GM21447 (cell line): ENCODE data around the gene MID1.

Experiments used
- ATAC-seq: cut with Tn5 transposase; IDR thresholded peaks from one replicate; pipeline ENCODE4 v1.9.1; 2021; ENCODE audit not compliant: unreplicated experiment

The MID1 gene

DNA sequence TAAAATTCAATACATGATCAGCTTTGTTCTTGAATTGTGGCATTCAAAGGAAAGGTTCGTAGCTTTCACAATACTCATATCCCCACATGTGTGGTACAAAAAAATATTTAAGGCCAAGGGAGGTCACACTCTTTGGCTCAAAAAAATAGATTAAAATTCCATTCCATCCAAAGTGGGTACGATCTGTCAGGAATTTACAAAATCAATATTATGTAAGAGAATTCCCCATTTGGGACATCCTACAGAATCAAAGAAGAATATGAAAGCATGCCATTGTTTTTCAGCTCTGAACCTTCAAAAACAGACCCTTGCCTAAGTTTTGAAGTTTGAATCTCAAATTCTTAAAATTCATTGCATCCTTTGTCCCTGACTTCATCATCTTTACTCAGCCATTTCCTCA lies 85.8 kb downstream of the MID1 start:
- no peak for ATAC-seq

DNA sequence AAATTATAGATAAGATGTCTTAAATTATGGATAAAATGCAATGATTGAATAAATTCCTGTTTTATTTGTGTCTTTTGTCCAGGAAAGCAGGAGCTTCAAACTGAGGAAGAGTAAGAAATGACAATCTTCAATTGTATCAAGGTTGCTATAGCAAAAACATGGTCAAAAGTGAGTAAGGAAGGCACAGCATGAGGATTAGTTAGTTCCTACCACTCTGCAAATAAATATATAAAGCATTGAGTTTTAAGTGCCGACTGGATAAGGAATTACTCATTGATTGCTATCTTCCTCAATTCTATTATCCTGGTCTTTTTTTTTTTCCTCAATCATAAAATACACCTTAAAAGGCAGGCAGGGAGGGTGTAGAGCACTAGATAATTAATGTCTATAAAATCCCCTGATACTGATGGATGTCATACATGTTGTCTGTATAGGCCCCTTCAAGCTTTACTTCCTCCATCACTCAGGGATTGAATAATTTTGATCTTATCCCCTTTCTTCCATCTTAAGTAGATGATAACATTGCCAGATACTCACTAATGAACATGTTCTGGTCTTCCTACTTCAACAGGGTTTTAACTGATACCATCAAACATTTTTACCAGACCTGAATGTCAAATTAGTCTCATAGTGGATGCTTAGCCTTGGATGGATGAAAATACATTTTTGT lies 86.6 kb downstream of the MID1 start:
- no peak for ATAC-seq

DNA sequence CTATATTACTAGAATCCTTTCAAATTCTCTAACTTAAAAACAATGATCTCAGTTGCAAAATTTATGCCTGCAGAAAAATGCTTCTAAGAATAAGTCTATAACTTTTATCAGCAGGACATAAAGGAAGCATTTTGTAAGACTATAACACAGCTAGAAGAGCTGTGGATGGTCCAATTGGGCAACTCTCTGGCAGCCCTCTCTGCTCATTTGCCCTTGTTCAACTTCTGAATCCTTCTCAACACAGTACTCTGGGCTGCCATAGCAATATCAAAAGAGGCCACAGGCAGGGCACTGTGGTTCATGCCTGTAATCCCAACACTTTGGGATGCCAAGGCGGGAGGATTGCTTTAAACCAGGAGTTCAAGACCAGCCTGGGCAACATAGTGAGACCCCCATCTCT lies 88.5 kb downstream of the MID1 start:
- no peak for ATAC-seq

DNA sequence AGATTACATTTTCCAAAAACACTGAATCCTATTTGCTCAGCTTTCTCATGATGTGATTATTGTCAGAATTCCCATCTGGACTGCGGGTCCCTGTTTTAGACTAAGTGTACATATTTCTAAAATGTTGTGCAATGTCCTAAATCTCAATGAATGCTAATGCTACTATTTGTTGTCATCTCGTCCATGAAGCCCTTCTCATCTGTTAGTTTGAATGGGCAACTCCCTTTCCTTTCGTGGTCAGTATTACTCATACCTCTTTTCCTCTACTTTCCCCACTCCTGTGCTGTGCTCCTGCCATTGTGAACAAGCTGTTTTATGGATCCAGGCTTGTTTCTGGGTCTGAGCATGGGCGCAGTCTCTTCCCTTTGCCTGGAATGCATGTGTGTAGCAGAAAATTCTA lies 91.0 kb downstream of the MID1 start:
- no peak for ATAC-seq

DNA sequence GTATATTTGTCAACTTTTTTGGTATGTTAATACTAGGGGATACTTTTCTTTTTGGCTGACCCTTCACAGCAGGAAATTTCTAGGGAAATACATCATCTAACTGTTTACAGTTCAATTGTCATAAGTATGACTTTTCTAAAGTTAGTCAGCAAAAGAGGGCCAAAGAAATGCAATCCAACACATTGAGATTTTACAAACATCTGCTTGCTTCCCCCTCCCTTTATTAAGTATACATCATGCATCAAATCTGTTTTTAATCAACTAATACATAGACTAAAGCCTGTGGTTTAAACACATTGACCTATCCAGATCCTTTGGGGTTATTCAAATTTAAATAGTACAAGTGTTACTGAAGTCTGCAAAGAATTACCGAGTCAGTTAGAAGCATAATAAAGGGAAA lies 93.9 kb downstream of the MID1 start:
- no peak for ATAC-seq

DNA sequence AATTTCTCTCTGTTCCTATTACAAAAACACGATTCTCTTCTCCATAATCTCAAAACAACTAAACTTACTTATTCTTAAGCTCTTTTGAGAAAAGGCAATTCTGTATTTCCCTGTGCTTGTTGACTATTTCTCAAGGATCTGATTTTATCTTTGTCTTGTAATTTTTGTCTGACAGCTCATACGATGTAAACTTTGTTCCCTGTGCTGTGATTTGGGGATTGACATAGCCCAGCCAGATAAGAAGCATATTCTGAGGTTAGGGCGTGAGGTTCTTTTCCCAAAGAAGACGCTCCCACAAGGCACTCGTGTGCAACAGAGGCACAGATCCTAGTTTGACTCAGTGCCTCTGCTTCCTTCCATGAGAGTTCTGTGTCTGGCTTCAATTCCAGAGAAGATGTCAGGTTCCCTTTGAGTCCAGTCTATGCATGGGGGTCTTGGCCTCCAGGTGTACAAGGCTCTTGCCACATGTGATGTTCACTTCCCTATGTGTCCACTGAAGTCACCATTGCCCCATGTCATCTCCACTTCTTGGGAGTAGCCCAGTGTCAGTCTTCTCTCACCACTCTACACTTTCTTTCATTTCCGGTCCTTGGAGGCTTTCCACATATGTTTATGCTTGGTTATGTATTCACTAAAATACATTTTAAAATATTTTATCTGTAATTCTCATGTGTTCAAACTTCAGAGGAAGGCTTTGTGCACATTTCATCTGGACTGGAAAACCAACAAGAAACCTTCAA lies 94.8 kb downstream of the MID1 start:
- no peak for ATAC-seq

DNA sequence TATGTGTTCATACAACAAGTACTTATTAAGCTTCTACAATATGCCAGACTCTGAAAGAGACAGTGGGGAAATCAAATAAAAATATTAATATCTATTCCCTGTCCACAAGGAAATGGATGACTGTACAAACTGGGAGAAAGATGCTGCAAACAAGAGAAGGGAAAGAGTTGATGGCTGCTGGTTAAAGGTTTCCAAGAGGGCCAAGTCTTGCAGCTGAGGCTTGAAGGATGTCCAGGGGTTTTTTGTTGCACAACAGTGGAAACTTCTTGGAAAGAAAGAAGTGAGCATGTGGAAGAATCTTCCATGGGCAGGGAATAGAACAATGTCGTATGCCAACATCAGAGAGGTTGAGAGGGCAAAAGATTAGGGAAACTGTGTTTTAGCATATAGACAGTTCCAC lies 95.8 kb downstream of the MID1 start:
- ATAC-seq, result no peak

DNA sequence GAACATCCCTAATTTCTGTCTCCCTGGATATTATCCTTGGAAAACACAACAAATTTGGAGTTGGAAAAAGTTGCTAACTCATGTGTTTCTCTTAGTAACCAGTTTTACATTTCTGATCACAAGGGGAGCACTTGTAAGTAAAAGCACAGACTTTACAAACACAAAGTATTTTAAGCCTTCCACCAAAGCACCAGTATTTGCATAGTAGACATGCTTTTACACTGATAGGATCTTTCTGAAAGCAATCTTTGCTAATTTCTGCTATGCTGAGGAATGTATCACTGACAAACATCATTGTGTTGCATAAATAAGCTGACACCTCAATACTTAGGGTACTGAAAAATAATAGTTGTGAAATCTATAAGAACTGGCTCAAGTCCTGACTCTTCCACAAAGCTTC lies 100.6 kb downstream of the MID1 start:
- no peak for ATAC-seq

DNA sequence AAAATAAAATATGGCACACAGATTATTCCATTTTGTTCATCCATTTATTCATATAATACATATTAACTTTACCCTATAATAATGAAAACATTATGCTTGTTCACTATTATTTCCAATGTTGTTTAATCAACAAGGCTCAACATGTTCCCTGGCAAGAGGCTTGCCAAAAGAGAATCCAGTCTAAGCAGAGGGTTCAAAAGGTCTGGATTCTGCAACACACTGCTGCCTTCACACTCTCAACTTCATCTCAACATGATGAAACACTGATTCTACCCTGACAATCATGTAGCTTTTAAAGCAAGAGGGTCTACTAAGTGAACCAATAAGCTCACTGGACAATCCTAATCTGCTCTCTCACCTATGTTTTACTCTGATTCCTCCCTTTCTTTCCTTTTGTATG lies 101.1 kb downstream of the MID1 start:
- no peak for ATAC-seq

DNA sequence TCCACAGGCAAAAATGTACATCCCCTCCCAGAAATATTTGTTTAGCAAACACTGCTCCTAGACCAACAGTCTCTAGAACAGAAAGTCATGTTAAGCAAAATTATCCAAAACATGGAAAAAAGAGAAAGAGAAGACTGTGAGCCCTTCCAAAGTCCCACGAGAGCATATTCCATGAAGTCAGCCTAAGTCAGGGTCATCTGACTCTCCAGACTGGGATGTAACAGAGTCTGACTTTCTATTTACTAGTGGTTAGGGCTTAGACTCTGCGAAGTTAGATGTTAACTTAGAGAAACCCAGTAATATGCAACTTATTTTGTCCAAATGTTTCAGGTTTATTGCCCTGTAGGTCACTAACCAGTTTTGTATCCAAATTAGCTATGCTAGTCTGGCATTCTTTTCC lies 102.3 kb downstream of the MID1 start:
- ATAC-seq, result no peak

DNA sequence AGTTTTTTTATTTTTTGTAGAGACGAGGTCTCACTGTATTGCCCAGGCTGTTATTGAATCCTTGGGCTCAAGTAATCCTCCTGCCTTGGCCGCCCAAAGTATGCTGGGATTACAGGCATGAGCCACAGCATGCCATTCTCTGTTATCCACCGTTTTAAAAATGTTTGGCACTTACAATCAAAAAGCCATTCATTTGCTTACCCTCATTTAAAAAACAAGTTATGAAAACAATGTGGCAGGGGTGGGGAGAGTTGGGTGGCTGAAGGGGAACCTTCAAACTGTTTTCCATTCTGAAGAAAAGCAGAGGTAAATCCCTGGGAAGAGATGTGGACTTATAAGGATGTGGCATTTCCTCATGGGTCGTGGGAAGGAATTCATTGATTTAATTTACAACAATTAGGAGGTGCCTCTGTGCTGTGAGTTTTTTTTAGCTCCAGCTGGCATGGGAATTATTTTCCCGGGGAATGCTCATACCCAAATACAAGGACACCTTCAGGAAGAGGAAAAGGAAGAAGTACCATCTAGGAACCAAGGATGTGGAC lies 103.5 kb downstream of the MID1 start:
- ATAC-seq, result no peak

DNA sequence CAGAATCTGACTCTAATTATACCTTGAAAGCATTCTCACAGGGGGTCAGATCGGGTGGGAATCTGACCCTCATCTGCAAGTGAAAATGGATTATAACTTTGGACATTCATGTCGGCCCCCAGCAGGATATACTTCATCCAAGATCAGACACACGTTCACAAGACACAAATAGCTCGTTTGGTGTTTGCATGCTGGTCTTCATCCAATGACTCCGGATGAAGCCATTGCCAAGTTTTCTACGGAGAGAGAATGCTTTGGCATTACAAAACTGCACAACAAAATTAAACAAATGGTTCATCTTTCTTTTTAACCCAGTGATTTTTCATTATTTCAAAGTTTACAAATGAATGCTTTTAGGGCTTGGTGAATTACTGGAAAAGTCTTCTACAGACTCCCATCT lies 105.5 kb downstream of the MID1 start:
- ATAC-seq, result no peak

DNA sequence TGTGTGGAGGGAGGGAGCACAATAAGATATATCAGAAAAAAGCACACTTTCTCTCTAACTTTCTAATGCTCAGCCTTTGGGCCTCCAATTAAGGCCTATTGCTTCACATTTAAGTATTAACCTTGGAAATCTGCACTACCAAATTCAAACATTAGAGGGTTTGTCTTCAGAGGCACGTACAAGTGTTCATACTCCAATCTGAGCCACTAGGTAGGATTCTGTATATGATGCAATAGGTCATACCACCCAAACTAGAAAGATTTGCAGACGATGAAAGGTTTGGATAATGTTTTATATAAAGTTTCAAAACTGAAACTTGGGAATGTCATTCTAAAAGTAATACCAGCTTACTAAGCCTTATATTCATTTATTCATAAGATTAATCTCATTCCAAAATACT lies 106.4 kb downstream of the MID1 start:
- ATAC-seq, result no peak

DNA sequence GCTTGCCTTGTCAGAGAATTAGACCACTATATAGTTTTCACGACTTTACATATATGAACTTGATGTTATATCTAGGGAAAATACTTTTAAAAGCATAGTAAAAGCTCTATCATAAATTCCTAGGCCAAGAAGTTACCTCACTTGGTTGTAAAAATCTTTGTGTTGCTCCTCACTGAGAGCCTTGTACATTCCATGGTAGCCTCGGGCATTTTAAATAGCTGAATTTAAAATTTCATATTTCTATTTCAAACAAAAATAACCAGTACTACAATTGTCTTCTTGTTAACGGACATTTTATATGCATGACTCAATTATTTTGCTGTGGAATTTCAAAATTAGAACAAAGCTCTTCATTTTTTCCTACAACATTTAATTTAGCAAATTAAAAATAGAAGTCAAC lies 107.6 kb downstream of the MID1 start:
- ATAC-seq, result no peak

DNA sequence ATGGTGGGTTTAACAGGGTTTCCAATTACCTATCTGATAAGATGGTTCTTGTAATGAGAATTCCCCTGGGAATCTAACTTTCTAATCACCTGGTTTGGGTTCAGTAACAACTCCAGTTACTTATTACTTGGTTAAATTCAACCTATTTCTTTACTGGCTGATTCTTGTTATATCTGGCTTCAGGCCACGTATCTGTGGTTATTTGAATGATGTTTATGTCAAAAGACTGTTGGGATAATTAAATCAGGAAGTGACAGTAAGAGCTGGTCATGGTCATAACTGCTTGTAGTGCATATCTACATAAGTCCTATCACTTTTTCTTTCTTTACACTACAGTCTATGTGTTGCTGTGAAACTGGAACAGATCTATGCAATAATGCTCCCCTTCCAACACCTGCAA lies 108.1 kb downstream of the MID1 start:
- no peak for ATAC-seq

DNA sequence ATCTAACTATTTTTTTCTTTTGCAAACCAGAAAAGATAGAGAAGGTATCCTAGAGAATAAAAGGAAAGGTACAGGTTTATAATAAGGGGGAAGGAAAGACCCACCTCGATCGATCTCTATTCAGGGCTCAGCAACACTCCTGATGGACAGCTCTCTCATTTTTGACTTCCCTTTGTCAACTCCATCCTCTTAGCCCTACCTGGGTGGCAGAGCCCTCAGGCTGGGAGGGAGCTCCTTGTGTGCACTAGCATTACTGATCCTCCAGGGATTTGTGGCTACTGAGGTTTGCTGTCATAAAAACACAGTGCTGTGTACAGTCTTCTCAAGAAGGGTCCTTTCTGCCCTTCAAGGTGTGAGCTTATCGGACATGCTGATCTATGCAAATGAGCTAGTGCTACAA lies 111.0 kb downstream of the MID1 start:
- ATAC-seq, result no peak

DNA sequence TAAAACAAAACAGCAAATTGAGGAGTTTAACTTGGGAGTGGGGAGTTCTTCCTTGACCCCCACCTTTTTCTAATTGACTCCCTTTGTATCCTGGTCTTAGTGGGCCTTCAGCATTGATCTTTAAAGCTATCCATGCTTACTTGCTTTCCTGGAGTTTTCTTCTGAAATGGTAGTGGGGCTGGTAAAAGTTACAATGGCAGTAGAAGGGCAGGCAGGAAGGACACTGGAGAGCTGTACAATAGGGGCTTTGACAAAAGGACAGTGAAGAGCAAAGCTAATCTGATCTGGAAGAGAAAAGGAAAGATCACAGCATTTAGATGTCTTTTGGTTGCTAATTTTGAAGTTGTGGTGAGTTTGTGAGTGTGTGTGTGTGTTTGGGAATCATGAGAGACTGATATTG lies 111.5 kb downstream of the MID1 start:
- ATAC-seq, result no peak

DNA sequence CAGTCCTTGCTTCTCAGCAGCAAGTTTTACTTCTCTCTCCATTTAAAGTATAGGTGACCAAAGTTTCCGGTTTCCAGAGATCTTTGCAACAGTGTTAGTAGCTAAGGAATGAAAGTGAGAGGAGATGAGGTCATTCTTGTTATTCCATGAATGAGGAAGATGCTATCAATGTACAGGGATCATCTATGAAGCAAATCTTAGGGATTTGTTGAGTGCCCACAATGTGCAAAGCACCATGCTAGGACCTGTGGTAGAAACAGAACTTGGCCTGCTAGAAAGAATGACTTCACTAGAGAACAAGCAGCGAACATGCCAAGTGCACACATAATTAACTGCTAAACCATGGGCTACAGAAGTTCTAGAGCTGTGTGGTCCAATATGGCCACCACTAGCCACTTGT lies 112.5 kb downstream of the MID1 start:
- ATAC-seq, result no peak

DNA sequence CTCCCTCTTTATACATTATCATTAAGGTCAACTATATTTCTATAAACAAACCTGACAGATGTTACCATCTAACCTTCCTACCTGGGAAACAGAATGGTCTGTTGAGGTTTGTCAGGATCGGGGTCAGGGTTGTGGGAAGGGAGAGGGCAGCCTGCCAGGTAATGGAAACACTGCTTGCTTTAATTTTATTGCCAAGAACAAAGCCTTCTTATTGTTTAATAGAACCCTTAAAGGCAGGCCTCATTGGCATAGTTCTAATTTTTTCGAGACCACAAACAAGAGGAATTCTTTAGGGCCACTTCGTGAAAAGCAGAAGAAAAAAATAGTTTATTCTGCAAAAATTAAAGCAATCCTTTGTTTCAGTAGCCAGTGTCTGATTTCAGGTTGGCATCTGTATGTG lies 113.2 kb downstream of the MID1 start:
- no peak for ATAC-seq

DNA sequence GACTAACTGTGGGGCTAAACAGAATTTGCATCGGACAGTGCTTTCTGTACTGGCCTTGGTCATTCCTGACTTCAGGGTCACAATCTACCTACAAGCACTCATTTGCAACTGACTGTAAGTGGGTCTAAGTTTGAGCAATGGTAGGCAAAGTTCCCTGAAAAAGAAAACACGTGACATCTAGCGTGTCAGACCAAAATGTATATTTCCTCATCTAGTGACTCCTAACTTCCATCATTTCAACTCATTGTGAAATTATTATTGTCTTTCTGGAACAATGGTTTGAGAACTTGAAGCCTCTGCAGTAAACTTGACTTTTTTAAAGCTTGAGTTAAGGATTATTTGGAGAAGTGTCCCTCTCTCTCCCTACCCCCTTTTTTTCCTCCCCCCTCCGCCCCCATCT lies 113.6 kb downstream of the MID1 start:
- ATAC-seq, result no peak

DNA sequence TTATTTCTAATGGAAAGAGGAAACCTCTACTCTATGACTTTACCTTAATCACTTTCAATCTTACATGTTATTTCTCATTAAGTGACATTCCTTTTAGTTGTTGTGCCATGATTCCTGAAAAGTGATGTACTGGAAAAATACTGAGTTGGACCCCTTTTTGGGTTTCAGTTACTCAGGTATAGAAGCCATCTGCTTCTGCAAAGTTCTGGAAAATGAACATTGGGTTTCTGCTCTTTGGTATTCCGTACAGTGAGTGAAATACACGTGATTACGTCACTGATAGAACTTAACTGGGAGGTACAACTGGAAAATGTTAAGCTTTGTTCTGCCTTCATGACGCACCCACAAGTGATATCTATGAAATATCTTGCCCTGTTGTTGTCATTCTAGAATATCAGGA lies 114.7 kb downstream of the MID1 start:
- ATAC-seq, result no peak

DNA sequence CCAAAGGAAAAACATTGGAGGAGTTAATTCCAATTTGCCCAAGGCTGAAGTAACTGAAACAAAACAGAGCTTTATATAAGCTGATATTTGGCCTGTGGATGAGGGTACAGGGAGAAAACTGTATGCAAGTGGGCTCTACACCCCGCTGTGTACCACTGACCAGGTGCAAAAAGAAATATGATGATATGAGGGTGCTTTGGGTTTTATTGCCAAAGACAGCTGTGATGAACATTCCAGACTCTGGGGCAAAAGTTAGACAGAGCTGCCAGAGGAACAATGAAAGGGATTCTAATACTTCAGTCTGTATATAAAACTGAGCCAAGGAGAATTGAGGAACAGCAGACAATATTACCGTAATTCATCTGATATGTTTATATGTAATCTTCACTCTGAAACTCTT lies 117.4 kb downstream of the MID1 start:
- ATAC-seq, result no peak

DNA sequence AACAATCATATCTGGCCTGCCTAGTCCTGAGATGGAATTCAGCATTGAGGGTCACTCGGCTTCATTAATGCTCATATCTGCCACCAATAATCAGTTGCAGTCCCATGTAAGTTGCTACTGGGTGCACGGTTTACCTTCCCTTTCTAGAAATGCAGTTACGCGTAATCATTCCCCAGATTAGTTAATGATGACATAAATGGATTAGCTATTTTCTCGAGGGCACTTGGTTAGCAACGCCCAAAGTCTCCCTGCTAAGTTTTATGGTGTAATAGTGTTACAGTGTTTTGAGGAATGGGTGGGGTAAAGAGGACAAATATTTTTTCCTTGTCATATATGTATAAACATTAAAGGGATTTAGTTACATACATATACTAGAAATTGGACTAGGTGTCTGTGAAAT lies 118.8 kb downstream of the MID1 start:
- no peak for ATAC-seq
